Cardiac fibroblast (primary cell): ENCODE data around the gene C17orf75.

Source experiments
- DNase-seq, 2 donors: peaks; one replicate each; pipeline versions ENCODE4 v3.0.0 to v3.0.0-alpha.2; 2010; ENCODE audit warnings: low read depth in 2 of 2
- H3K4me3 ChIP-seq, 2 donors: replicated peaks in 1 of 2; 1 replicate in 1 of 2; 2 replicates in 1 of 2; pipeline ENCODE4 v1.5.1; 2011; ENCODE audit warnings: low read depth in 2 of 2, low read length in 2 of 2, mild to moderate bottlenecking in 2 of 2, moderate library complexity in 1 of 2
- CTCF ChIP-seq: IDR thresholded peaks from one replicate; pipeline ENCODE4 v1.5.1; 2011; ENCODE audit warnings: low read depth, mild to moderate bottlenecking, low read length, inconsistent platforms

C17orf75 gene

GRCh38 chr17:32307658-32308057 lies 34.3 kb downstream of the C17orf75 start:
- no peak for DNase-seq
- no peak for TF ChIP-seq CTCF
- H3K4me3 ChIP-seq, result no peak overlapping the region

- no peak overlapping the region for H3K4me3 ChIP-seq
- no peak for TF ChIP-seq CTCF
- no peak for DNase-seq
Measured at GRCh38 chr17:32305049-32305448, 36.9 kb downstream of the C17orf75 start.

- no peak for TF ChIP-seq CTCF
- no peak overlapping the region for H3K4me3 ChIP-seq
- no peak for DNase-seq
Measured at GRCh38 chr17:32303781-32304288, 38.1 kb downstream of the C17orf75 start.

GRCh38 chr17:32302860-32303649 lies 38.9 kb downstream of the C17orf75 start:
- TF ChIP-seq CTCF, result no peak
- no peak overlapping the region for H3K4me3 ChIP-seq
- no peak for DNase-seq

- no peak for TF ChIP-seq CTCF
- no peak overlapping the region for H3K4me3 ChIP-seq
- no peak for DNase-seq
Measured at GRCh38 chr17:32302037-32302436, 39.9 kb downstream of the C17orf75 start.

GRCh38 chr17:32299580-32300164 lies 42.3 kb downstream of the C17orf75 start:
- TF ChIP-seq CTCF, result no peak

More at GRCh38 chr17:32299580-32300164, 42.3 kb downstream of the C17orf75 start:
- no peak for DNase-seq
- no peak overlapping the region for H3K4me3 ChIP-seq
